ENCODE results near the gene CBFA2T3.

DNA sequence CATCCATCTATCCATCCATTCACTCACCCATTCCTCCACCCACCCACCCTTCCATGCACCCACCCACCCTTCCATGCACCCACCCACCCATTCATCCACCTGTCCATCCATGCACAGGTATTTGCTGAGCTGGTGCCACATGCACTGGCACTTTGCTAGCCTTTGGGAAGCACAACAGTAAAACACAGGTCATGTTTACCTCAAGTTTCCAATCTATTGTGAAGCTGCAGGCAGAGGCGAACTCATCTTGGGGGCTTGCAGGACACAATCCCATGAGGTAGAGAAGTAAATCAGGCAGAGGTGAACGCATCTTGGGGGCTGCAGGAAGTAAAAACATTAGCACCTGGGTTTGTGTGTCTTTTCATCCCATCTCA is 35.6 kb upstream of the CBFA2T3 start:
- TF ChIP-seq POLR2AphosphoS5 (IDR thresholded peaks at IDR 0.05) (no peak), POLR2A (IDR thresholded peaks at IDR 0.05) (no peak)

Measured in spleen (tissue), 3 donors.